ENCODE data around the gene EFCAB8.
"Not testable (repeated sequence)": the region's sequence is repeated elsewhere in the genome, so short reads cannot be mapped to it uniquely, and the experiment has no call there.

The EFCAB8 gene

DNA sequence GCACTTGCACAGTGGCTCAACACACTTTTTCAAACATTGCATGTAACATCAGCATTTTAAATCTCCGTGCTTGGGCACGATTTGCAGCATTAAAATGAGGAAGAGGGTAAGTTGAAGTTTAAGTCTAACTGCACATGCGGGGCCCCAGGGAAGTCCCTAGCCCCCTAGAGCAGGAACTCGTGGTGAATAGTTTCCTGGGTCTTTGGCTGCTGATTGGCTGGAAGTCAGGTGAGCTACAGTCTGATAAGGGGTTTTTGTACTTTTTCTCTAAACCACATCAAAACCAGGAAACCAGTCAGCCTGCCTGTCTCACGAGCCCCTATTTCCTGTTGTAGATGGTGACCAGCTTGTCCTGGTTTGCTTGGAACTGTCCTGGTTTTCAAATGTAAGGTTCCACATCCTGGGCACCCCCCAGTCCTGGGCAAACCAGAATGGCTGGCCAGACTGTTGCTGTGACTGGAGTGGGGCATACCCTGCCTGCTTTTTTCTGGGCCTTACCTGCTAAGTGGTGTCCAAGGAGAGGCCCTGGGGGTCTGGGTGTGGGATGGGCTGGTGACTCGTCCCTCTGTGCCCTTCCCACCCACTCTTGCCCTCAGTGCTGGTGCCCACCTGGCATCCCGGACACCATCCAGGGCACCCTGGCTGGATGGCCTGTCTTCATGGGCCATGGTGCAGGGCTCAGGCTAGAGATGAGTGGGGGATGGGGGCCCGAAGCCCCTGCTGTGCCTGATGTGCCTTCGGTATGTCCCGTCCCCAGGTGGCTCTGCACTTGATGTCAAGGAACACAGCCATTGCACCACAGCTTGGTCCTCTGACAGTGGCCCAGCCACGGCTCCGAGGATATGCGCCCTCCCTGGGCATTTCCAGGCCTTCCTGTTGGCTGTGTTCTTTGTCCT, 113.7 kb downstream of the EFCAB8 start:
- no peak for DNase-seq (ENCODE audit: low read depth)

DNA sequence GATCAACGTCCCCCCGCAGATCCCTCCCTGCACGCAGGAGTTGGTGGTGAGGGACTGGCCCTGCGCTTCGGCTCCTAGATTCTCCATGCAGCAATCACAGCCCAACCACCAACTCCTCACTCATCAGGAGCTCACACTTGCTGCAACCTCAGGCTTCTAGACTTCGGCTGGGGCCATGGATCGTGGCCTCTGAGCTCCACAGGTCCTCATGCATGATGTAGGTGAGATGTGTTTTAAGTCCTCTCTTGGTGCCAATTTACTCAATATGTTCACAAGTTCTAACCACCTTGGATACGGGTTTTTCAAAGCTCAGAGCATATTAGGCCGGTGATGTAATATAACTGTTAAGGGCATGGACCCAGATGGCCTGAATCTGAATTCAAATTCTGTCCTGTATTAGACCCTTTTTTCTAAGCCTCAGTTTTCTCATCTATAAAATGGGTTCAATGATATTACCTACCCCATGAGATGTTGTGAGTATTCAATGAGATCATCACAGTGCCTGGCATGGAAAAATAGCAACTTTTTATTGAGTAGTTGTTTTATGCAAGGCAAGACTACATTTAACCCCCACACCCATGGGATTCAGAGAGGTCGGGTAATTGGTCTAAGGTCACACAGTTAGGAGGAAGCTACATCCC, 114.5 kb downstream of the EFCAB8 start:
- no peak for DNase-seq (ENCODE audit: low read depth)

DNA sequence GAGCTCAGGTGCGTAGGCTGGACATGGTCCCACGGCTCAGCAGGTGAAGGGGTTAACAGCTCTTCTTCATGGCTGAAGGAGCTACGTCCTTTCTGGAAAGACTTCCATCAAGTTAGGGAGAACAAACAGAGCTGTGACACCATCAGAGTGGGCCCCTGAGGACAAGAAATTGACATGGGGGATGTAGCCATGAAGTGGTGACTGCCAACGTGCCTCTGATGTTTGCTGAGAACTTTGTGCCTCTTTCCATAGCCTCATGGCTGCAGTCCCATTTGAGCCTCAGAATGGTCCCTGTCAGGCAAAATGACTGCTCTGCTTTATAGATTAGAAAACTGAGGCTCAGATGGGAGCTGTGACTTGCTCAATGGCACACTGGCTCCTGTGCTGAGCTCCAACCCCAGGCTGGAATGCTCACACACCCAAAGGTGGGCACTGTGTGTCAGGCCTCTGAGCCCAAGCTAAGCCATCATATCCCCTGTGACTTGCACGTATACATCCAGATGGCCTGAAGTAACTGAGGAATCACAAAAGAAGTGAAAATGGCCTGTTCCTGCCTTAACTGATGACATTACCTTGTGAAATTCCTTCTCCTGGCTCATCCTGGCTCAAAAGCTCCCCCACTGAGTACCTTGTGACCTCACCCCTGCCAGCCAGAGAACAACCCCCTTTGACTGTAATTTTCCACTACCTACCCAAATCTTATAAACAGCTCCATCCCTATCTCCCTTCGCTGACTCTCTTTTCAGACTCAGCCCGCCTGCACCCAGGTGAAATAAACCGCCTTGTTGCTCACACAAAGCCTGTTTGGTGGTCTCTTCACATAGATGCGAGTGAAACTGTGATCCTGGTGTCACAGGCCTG, 115.7 kb downstream of the EFCAB8 start:
- DNase-seq (ENCODE audit: low read depth), result not testable (repeated sequence)

DNA sequence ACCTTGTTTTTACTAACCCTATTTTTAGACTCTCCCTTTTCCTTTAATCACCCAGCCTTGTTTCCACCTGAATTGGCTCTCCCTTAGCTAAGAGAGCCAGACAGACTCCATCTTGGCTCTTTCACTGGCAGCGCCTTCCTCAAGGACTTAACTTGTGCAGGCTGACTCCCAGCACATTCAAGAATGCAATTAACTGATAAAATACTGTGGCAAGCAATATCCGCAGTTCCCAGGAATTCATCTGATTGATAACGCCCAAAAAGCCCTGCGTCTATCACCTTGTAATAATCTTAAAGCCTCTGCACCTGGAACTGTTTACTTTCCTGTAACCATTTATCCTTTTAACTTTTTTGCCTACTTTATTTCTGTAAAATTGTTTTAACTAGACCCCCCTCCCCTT, 116.4 kb downstream of the EFCAB8 start:
- not testable (repeated sequence) for DNase-seq (ENCODE audit: low read depth)

DNA sequence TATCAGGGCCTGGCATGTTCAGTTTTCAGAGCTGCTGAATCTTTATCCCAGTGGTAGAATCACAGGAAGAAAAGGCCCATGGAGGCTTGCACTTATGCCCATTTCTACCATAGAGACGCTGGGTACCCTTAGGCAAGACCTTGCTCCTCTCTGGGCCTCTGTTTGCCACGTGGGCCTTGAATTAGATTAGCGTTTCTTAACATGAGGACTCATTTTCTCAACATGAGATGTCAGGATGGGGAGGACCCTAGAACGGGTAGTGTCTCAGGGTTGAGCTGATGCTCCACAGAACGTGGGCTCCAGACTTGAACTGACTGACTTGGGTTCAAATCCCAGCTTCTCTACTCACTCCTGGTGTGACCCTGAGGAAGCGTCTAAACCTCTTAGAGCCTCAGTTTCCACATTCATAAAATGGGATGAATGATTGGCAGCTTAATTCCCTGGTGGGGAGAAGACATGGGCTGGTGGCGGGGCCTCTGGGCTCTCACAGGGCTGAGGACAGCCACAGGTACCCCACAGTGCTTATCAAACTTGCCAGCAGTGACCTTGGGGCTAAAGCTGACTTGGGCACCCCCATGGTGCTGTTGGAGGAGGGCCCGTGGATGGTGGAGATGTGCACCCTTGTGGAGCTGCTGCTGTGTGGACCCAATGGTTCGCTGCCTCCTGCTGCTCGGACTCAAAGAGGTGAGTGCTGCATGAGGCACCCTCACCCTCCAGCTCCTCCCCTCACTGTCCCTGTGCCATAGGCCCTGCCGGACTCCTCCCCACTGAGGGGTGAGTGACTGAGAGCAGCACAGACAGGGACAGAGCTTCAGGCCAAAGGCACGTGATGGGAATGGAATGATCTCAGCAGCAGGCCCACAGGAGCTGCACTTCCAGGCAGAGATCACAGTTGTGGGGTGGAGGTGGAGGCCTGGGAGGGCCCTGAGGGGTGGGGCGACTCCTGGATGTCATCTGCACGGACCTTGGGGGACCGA, 117.3 kb downstream of the EFCAB8 start:
- DNase-seq (ENCODE audit: low read depth), result no peak

DNA sequence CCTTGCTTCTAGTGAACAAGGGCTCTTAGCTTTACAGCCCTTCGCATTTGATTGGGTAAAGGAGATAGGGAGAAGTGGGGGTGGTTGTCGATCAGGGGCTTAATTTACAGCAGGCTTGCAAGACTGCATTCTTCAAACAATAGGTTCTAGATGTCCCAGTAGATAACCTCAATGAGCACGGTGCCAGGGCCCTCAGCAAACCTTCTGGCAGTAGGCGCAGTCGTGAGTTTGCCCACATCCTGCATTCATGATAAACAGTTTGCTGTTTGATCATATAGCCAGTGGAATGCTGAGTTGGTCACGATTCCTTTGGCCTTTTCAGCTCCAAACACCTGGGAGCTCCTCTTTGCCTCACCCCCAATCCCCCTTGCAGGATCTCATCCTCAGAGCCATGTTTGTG, 118.0 kb downstream of the EFCAB8 start:
- no peak for DNase-seq (ENCODE audit: low read depth)

DNA sequence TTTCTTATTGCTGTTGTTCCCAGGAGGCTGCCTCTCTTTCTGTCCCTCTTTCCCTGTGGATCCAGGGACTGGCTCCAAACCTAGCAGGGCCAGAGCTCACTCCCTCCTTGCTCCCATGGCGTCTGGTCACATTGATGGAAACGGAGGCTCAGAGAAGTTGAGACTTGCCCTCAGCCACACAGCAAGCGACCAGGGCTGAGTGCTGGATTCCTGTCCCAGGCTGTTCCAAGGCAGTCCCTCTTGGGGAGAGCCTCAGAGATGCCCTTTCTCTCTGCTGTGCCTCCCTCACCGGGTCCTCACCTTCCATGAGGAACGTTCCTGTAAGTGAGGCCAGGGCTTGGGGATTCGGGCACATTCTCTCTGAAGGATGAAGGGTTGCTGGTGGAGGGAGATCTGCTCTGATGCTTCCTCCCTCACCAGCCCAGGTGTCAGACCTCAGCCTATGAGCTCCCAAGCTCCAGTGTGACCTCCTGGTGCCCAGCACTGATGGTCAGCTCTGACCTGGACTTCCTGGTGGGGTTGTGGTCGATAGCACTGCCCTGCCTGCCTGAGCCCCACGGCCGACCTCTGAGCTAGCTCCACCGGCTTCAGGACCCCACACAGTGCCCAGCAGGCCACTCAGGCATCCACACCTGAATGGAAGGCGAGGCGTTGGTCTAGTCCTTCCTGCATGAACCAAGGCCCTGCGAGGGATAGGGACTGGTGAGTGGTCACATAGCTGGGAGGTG, 118.7 kb downstream of the EFCAB8 start:
- DNase-seq (ENCODE audit: low read depth), result no peak

DNA sequence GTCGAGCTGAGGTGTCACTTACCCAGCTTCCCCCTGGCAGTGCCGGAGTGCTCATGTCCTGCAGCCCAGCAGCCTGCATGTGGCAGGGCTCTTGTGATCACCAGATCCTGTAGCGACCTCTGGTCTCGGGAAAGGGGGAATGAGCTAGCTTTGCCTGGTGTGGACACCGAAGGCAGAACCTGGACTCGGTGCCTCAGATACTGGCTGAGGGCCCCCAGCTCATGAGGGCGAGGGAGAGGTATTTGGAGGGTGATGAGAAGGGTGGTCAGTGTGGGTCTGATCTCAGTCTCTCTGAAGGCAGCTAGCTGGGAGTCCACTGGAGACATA, 119.2 kb downstream of the EFCAB8 start:
- DNase-seq (ENCODE audit: low read depth), result no peak

DNA sequence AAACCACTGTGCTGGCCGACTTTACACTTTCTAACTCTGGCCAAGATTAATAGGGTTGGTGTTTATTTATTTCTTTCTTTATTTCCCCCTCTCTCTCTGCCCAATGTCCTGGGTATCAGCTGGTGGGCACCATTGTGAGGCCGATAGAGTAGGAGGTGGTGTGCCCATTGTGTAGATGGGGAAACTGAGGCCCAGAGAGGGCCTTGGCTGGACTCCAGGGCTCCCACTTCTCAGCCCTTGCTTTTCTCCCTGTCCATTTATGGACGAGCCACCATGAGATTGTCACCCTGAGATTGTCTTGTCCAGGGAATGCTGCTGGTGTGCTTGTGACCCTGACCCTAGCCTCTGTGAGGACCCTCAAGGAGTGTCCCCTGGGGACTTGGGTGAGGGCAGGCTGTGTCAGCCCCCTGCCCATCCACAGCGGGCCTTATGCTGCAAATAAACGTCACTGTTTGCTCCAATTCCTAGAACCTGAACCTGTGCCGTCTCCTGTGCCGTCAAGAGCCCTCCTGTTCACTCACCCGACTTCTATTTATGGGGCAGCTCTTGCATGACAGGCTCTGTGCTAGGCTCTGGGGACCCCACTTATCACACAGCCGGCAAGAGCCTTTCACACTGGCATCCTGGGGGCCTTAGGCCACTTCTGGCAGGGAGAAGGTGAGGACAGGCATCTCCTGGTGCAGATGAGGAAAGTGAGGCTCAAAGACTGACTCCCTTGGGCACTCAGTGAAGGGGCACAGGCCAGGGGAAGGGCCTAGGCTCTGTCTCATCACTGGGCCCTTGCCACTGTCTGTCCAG, 120.7 kb downstream of the EFCAB8 start:
- no peak for DNase-seq (ENCODE audit: low read depth)

DNA sequence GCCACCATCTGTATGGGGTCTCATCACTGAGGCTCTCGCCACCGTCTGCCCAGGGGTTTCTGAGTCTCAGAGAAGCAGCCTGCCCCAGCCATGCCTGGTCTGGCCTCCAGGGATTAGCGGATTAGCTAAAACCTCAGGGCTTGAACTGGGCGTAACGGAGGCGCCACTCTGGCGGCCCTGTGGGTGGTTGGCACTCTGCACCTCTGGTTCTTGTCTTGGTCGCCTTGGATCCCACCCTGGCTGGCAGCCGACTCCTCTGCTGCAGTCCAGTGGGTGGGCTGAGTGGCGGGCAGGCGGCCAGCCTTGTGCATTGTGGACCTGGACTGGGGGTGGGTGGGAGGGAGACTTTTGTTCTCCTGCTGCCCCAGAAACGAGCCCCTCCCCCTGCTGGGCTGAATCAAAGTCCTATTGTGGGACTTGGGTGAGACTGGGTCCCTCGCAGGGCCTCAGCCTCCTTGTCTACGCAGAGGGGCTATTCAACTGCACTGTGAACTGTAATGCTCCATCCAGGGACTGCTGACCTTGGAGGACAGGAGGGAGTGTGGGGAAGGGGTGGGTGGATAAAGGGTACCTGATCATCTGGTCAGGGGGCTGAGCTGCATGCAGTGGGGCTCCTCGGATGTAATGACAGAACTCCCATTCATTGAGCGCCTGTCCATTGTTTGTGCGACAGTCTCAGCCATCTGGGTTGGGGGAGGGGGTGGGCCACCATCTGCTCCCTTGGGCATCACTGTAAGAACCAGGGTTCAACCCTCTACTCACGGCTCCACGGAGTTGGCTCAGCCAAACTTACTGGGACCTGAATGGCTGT, 121.6 kb downstream of the EFCAB8 start:
- no peak for DNase-seq (ENCODE audit: low read depth)

DNA sequence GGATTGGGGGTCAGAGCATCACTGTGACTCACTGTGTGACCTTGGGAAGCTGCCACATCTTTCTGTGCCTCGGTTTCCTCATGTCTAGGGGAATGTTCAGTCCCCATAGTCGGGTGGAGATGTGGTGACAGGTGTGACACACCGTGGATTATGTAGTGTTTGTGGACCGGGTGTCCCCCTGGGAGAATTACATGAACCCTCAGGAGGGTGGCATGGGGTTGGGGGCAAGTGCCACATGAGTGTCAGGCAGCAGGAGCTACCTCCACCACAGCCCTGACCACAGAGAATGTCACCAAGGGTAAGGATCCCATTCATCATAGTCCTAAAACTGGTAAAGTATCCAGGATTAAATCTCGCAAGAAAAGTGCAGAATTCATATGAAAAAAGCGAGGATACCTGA, 122.3 kb downstream of the EFCAB8 start:
- no peak for DNase-seq (ENCODE audit: low read depth)

DNA sequence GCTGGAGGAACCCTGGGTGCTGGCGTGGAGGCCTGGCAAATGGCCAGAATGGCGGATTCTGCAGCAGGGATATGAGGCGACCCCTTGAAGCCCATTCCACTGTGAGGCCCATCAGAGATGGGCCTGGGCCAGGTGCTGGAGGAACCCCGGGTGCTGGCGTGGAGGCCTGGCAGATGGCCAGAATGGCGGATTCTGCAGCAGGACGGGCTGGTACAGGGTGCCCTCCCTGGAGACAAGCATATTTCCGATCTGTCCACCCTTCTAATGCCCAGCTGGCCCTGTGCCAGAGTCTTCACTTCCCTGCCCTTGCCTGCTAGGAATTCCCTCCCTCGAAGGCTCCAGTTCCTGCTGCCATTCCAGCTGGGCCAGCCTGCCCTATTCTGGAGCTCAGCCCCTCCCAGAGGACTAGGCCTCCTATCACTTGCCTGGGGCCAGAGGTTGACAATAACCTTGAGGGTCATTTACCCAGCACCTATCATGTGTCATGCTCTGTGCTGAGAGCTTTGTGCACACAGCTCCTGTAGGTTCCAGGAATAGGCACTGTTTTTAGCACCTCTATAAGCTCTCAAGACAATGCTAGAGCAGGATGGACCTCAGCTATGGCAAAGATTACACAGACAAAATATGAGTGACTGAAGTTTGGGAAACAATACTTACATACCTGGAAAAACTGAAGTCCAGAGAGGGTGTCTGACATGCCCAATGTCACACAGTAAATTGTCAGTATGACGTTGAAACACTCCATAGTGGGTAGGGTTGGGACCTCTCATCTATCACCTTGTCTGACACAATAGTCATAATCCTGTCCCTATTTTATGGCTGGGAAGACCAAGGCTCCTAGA, 124.1 kb downstream of the EFCAB8 start:
- DNase-seq (ENCODE audit: low read depth), result no peak

DNA sequence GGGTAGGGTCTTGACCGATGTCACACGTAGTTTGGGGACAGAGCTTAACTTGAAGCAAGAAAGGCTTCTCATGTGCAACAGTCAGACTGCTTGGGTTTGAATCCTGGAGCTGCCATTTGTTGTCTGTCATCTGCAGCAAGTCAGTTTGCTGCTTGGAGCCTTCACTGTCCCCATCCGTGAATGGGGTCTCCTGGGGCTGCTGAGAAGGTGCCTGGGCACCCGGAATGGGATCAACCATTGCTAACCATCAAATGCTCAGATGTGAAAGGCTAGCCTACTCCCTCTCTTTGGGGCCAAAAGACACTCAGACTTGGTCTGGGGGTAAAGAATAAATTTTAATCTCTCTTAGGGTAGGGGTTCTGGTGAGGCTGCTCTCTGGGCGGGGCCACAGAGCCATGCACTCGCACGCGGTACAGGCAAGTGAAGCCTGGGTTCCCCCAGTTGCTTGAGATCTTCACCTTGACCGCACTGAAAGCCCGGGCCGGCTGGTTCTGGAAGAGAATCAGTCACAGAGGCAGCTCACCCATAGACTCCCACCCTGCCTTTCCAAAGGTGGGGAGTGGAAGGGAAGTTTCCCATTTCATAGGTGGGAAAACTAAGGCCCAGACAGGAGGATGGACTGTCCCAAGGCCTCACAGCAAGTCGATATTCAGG, 124.9 kb downstream of the EFCAB8 start:
- DNase-seq (ENCODE audit: low read depth), result no peak

DNA sequence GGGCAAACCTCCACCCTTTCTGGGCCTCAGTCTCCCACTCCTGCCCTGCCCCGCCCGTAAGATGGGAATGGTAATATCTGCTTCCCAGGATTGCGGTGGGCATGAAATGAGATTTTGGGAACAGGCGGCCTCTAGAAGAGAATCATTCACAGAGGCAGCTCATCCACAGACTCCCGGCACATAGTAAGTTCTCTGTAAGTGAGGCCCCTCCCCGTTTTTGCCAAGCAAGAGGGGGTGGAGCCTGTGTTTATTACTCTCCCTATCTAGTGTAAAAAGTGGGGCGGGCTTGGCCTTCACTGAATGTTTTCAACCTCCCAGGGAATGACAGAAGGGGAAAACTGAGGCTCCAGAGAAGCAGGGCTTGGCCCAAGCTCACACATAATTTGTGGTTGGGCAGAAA, 125.5 kb downstream of the EFCAB8 start:
- no peak for DNase-seq (ENCODE audit: low read depth)

DNA sequence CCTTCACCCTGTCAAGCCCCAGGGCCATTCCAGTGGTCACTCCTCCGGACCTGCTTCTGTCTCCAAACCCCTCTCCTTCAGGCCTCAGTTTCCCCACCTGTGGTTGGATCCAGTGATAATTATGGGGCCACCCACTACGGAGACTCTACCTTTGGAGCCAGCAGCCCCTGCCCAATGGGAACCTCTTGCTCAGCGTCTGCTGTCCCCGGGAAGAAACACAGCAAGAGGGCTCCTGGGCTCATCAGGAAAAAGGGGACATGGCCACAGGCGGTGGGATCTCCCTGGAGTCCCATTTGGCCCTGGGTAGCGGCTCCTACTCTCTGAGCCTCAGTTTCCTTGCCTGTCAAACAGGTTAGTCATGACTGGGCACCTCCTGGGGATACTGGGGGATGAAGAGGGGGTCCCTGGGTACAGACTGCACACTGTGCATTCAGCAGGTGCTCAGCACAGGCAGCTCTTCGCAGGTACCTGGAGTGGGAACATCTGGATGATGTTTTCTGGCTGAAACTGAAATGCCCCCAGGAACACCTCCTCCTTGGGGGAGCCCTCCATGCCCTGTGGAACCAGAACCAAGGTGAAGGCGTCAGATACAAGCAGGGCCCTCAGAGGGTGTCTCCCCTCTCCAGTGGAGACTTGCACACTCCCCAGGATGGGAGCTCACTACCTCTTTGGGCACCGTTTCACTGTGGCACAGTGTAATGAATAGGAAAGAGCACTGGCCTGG, 126.1 kb downstream of the EFCAB8 start:
- DNase-seq (ENCODE audit: low read depth), result no peak

DNA sequence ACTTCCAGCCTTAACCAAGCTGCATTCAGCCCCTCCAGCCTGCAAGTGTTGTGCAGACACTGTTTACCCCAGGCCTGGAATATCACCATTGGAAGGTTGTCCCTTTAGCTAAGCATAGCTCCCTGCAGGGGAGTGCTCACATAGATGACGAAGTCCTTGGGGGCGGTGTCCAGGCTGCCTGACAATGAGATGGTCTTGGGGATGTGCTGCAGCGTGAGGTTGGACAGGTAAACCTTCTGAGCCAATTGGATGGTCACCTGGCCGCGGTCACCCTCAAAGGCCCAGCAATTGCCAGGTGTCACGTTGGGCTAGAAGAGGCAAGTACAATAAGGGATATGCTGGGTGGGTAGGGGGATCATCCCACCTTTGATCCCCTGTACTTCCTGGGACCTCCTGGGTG, 126.9 kb downstream of the EFCAB8 start:
- no peak for DNase-seq (ENCODE audit: low read depth)

DNA sequence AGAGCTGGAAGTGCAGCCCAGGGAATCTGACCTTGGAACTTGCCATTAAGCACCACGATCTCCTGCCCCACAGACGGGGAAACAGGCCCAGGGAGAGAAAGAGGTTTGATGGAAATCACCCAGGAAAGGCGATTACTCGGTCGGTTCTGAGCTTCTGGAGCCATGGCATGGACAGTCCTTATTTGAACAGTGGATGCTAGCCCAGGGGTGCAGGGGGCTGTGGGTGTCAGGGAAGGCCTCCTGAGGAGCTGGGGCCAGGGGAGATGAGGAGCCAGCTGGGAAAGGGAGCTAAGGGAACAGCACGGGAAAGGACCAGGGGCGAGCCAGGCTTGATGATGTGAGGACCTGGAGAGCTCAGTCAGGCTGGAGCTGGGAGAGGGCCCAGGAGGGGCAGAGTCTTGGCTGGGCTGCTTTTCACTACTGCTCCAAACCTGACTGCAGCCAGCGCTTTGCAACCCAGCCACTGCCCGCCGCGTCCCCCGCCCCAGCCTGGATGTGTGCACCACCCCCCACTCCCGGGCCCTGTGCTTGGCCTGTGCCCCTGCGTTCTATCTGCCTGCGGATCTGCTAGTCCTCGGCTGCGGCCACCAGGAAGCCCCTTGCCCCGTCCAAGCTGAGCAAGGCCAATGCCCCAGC, 127.7 kb downstream of the EFCAB8 start:
- DNase-seq (ENCODE audit: low read depth), result no peak
